Glutamatergic neuron (in vitro differentiated cells): ENCODE results near the gene SPECC1. TPM values are rescaled to one million over a fixed set of nuclear protein-coding genes. Genes with fewer than 3 reads are reported as not detected.

Experiments used
- total RNA-seq: library from RNA; stranded (reverse); fragmentation: NEBNext Ultra II Directional; extraction: Animal tissue kit (Norgen Biotek cat#: 25700); gene quantifications from one replicate; pipeline ENCODE4 v1.2.1, GENCODE V29; 2021; ENCODE audit not compliant: unreplicated experiment

SPECC1 gene
- total RNA-seq, 1 donor from 2014 or later, result 60.6 TPM

Other genes starting within 250 kb of the SPECC1 start
- gene ULK2, start 141.4 kb upstream of the SPECC1 start, total RNA-seq, result 42.3 TPM
- gene AKAP10, start 31.5 kb upstream of the SPECC1 start, total RNA-seq, result 29.8 TPM